ENCODE data around the gene SYVN1.

DNA sequence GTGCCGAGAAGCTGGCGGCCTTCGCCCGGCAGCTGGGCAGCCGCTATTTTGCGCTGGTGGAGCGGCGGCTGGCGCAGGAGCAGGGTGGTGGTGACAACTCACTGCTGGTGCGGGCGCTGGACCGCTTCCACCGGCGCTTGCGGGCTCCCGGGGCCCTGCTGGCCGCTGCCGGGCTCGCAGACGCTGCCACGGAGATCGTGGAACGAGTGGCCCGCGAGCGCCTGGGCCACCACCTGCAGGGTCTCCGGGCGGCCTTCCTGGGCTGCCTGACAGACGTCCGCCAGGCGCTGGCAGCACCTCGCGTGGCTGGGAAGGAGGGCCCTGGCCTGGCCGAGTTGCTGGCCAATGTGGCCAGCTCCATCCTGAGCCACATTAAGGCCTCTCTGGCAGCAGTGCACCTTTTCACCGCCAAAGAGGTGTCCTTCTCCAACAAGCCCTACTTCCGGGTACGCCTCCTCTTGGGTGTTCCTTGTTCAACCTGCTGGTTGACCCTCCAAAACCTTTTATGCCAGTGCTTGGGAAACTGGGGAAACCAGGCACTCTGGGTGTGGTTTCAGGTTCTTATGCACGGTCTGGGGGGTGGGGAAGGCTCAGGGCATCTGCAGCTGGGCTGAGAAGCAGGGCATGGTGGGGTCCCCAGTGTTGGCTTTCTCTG lies 25.7 kb downstream of the SYVN1 start:
- TF ChIP-seq CTCF (IDR thresholded peaks at IDR 0.05) (no peak), POLR2AphosphoS5 (IDR thresholded peaks at IDR 0.05; ENCODE audit: low read depth, low read length) (no peak), REST (IDR thresholded peaks at IDR 0.05; ENCODE audit: insufficient read depth in 1 of 2, low read depth in 2 of 2, low read length in 1 of 2) (0 out of 4 replicates have a peak, but pooled peaks of 1 of the 2 experiments have one; percentile 15), SIN3A (IDR thresholded peaks at IDR 0.05; ENCODE audit: borderline replicate concordance, insufficient read depth, low read depth, low read length) (no peak)
